ENCODE measurements around the gene FANCE.

DNA sequence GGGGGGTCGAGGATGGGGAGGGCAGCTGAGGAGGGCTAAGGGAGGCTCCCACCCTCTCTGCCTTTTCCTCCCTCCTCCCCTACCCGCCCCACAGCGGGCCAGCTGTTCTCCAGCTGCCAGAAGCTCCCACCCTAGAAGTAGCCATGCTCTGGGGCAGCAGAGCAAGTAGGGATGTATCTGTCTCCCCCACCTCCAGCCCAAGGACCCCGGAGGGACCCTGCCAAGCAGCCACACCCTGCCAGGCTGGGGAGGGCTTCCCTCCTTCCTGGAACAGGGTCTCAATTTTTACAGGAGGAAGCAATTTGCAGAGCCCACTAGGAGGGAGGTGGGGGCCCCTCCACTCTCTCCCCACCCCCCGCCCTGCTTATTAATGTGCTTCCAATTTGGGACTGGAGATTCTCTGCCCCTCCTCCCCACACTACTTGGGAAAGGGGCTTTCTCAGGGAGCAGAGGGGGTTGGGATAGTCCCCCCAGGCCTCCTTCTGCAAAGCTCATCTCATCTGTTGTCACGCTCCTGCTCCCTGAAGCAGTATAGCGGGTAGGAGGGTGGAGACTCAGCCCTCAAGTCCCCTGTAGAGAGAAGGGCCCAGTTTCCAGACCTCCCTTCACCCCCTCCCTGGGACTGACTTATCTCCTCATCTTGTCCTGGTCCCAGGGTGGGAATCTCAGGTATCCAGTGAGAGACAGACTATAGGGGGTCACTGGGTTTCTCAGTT is 40.3 kb downstream of the FANCE start:
- TF ChIP-seq, protein P1, sequence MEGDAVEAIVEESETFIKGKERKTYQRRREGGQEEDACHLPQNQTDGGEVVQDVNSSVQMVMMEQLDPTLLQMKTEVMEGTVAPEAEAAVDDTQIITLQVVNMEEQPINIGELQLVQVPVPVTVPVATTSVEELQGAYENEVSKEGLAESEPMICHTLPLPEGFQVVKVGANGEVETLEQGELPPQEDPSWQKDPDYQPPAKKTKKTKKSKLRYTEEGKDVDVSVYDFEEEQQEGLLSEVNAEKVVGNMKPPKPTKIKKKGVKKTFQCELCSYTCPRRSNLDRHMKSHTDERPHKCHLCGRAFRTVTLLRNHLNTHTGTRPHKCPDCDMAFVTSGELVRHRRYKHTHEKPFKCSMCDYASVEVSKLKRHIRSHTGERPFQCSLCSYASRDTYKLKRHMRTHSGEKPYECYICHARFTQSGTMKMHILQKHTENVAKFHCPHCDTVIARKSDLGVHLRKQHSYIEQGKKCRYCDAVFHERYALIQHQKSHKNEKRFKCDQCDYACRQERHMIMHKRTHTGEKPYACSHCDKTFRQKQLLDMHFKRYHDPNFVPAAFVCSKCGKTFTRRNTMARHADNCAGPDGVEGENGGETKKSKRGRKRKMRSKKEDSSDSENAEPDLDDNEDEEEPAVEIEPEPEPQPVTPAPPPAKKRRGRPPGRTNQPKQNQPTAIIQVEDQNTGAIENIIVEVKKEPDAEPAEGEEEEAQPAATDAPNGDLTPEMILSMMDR (IDR thresholded peaks at IDR 0.05), result no peak
- TF ChIP-seq EP300 (IDR thresholded peaks at IDR 0.05), result no peak
- TF ChIP-seq POLR2AphosphoS5 (IDR thresholded peaks at IDR 0.05), result no peak
- no peak for TF ChIP-seq POLR2A (IDR thresholded peaks at IDR 0.05)

Measured in gastroesophageal sphincter (tissue), 3 donors.